Measurements from ENCODE around the gene SAT1. TPM values are rescaled to one million over a fixed set of nuclear protein-coding genes. Genes with fewer than 3 reads are reported as not detected.

The SAT1 gene
- total and polyA plus RNA-seq, 2 experiments from 2014 or later = 1,822 to 2,173 TPM

DNA sequence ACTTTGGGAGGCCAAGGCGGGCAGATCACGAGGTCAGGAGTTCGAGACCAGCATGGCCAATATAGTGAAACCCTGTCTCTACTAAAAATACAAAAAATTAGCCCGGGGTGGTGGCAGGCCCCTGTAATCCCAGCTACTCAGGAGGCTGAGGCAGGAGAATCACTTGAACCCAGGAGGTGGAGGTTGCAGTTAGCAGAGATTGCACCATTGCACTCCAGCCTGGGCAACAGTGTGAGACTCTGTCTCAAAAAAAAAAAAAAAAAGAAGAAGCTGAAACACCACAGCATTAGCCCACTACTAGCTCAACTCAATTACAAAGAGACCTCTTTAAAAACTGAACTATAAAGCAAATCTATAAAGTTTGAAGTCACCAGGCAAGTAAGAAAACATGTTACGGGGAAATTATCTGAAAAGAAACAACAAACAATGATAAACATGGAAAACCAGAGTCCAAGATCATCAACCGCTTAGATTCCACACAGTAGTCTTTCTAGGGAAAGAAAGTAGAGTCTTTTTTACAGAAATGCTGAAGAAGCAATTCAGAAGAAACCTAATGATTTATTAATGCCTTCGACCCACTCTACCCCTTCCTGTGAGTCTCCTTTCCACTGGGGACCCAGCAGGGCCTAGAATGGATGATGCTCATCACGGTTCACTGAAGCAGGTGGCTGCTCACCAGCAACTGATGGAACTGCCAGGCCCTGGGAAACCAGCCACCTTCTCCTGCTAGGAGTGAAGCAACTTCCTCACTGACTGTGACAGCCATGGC lies 6.6 kb downstream of the SAT1 start:
- Histone ChIP-seq H3K4me3 (no peak overlapping the region), H3K36me3 (replicated peaks; ENCODE audit: insufficient read depth, low read depth) (no peaks in the 10 kb centered on the region), H3K9me2 (replicated peaks; ENCODE audit: insufficient read depth) (no peaks in the 10 kb centered on the region), H2AFZ (no peak overlapping the region), H3K9me3 (ENCODE audit: low read depth) (no peaks in the 10 kb centered on the region), H3K4me1 (ENCODE audit: insufficient read depth) (peaks cover 4% of the 10 kb centered on the region), H4K20me1 (ENCODE audit: insufficient read depth, poor library complexity, severe bottlenecking) (peaks cover 8% of the 10 kb centered on the region), H3K79me2 (peaks cover 13% of the 10 kb centered on the region), H3K4me2 (no peak overlapping the region), H3K27ac (peak overlapping the region; percentile 85), H3K27me3 (no peaks in the 10 kb centered on the region)
- no peak for TF ChIP-seq EZH2 (IDR thresholded peaks at IDR 0.05; ENCODE audit: borderline replicate concordance)
- TF ChIP-seq, protein P1, sequence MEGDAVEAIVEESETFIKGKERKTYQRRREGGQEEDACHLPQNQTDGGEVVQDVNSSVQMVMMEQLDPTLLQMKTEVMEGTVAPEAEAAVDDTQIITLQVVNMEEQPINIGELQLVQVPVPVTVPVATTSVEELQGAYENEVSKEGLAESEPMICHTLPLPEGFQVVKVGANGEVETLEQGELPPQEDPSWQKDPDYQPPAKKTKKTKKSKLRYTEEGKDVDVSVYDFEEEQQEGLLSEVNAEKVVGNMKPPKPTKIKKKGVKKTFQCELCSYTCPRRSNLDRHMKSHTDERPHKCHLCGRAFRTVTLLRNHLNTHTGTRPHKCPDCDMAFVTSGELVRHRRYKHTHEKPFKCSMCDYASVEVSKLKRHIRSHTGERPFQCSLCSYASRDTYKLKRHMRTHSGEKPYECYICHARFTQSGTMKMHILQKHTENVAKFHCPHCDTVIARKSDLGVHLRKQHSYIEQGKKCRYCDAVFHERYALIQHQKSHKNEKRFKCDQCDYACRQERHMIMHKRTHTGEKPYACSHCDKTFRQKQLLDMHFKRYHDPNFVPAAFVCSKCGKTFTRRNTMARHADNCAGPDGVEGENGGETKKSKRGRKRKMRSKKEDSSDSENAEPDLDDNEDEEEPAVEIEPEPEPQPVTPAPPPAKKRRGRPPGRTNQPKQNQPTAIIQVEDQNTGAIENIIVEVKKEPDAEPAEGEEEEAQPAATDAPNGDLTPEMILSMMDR (IDR thresholded peaks at IDR 0.05; ENCODE audit: poor library complexity) = no peak
- TF ChIP-seq EZH2phosphoT487 (IDR thresholded peaks at IDR 0.05; ENCODE audit: low read depth, severe bottlenecking, unreplicated experiment) = no peak
- 90% methylated on average over 8 of the region's 8 CpGs for WGBS (ENCODE audit: low lambda C conversion rate, missing lambda C conversion rate)
- DNase-seq (ENCODE audit: low spot score) = no peak

- Histone ChIP-seq H3K27me3 (no peaks in the 10 kb centered on the region), H2AFZ (no peak overlapping the region), H3K9me2 (replicated peaks; ENCODE audit: insufficient read depth) (no peaks in the 10 kb centered on the region), H3K36me3 (replicated peaks; ENCODE audit: insufficient read depth, low read depth) (no peaks in the 10 kb centered on the region), H3K4me1 (ENCODE audit: insufficient read depth) (peaks cover 4% of the 10 kb centered on the region), H3K79me2 (peaks cover 7% of the 10 kb centered on the region), H3K27ac (peak overlapping the region; percentile 85), H4K20me1 (ENCODE audit: insufficient read depth, poor library complexity, severe bottlenecking) (peaks cover 4% of the 10 kb centered on the region), H3K4me2 (no peak overlapping the region), H3K4me3 (no peak overlapping the region), H3K9me3 (ENCODE audit: low read depth) (no peaks in the 10 kb centered on the region)
- peak; percentile 17 for DNase-seq (ENCODE audit: low spot score)
- TF ChIP-seq, protein P1 (IDR thresholded peaks at IDR 0.05; ENCODE audit: poor library complexity) = no peak
- no peak for TF ChIP-seq EZH2 (IDR thresholded peaks at IDR 0.05; ENCODE audit: borderline replicate concordance)
- no peak for TF ChIP-seq EZH2phosphoT487 (IDR thresholded peaks at IDR 0.05; ENCODE audit: low read depth, severe bottlenecking, unreplicated experiment)
- WGBS (ENCODE audit: low lambda C conversion rate, missing lambda C conversion rate) = 70% methylated on average over 11 of the region's 11 CpGs
Observed at GRCh38 chrX:23790155-23790497, 7.2 kb downstream of the SAT1 start.

DNA sequence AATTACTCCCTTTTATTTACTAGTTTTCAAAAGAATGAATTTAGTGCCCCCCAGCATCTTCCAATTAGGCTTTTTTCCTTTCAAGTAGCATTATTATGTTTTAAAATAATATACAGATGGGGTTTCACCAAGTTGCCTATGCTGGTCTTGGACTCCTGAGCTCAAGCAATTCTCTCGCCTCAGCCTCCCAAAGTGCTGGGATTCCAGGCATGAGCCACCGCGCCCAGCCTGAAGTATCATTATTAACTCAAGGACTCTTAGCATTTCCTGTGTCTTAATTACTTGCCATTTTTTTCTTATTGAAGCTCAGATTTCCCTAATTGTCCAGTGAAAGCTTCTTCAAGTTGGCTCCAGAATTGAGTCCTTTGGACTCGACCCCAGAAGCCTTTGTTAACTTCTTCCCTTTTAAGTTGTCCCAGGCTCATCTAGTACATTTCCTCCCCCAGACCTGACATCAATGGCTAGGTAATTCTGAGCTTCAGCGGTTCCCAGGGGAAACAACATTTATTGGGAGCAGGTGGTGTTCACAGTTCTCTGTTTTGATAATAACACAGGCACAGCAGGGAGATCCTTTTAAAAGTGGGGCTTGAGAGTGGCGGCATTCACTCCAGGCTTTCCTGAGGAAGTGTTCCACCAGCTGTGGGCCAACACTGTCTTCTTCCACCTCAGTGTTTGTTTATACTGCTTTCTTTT lies 10.0 kb downstream of the SAT1 start:
- TF ChIP-seq EZH2 (IDR thresholded peaks at IDR 0.05; ENCODE audit: borderline replicate concordance) (no peak), EZH2phosphoT487 (IDR thresholded peaks at IDR 0.05; ENCODE audit: low read depth, severe bottlenecking, unreplicated experiment) (no peak)
- TF ChIP-seq, protein P1 (IDR thresholded peaks at IDR 0.05; ENCODE audit: poor library complexity) = no peak
- peaks cover 15% of the 10 kb centered on the region for H3K4me1 ChIP-seq (ENCODE audit: insufficient read depth)
- H3K36me3 ChIP-seq (replicated peaks; ENCODE audit: insufficient read depth, low read depth) = no peaks in the 10 kb centered on the region
- 64% methylated on average over 6 of the region's 6 CpGs for WGBS (ENCODE audit: low lambda C conversion rate, missing lambda C conversion rate)
- no peaks in the 10 kb centered on the region for H3K27me3 ChIP-seq
- no peaks in the 10 kb centered on the region for H4K20me1 ChIP-seq (ENCODE audit: insufficient read depth, poor library complexity, severe bottlenecking)
- no peak overlapping the region for H2AFZ ChIP-seq
- no peaks in the 10 kb centered on the region for H3K9me3 ChIP-seq (ENCODE audit: low read depth)
- H3K4me3 ChIP-seq = no peak overlapping the region
- DNase-seq (ENCODE audit: low spot score) = no peak
- no peaks in the 10 kb centered on the region for H3K9me2 ChIP-seq (replicated peaks; ENCODE audit: insufficient read depth)
- peak overlapping the region; percentile 29 for H3K27ac ChIP-seq
- H3K4me2 ChIP-seq = no peak overlapping the region
- no peaks in the 10 kb centered on the region for H3K79me2 ChIP-seq

All from hepatocyte (in vitro differentiated cells).